Liver (tissue), 3 donors: ENCODE results near the gene GRID1.

Experiments
- CTCF ChIP-seq: fragments of 150-350 bp; IDR thresholded peaks from 2 replicates; pipeline ENCODE4 v1.5.1; 2017; ENCODE audit warnings: improper control_type of control experiment, low read depth, low read length; ENCODE audit not compliant: missing input control
- NR2F2 ChIP-seq: IDR thresholded peaks from 2 replicates; pipeline ENCODE4 v1.6.1; 2016; ENCODE audit warnings: antibody characterized with exemption
- TAF1 ChIP-seq: conservative IDR thresholded peaks from 2 replicates; pipeline ENCODE4 v1.6.1; 2016; ENCODE audit warnings: antibody characterized with exemption, mild to moderate bottlenecking
- YY1 ChIP-seq: IDR thresholded peaks from 2 replicates; pipeline ENCODE4 v1.6.1; 2016; ENCODE audit warnings: antibody characterized with exemption, mild to moderate bottlenecking
- donor health status: healthy.
- donor health status: healthy.

GRCh38 chr10:86341361-86341811 lies 25.2 kb downstream of the GRID1 start:
- TF ChIP-seq NR2F2 = no peak
- TF ChIP-seq CTCF = no peak
- no peak for TF ChIP-seq TAF1
- no peak for TF ChIP-seq YY1
